OCI-LY1 (cell line): ENCODE data around the gene COL19A1.

Experiments used
- H2AFZ ChIP-seq: fragments of 200-600 bp; sonication (generic), shearing (Covaris generic); 2 replicates; pipeline ENCODE4 v1.6.0; 2014; ENCODE audit warnings: antibody characterized with exemption, mild to moderate bottlenecking, low read length
- H3F3A ChIP-seq: fragments of 200-600 bp; sonication (generic), shearing (Covaris generic); 2 replicates; pipeline ENCODE4 v1.6.0; 2014; ENCODE audit warnings: mild to moderate bottlenecking, antibody characterized with exemption, low read length, moderate library complexity; ENCODE audit not compliant: insufficient read depth
- H3K27ac ChIP-seq: fragments of 200-600 bp; sonication (generic); 2 replicates; pipeline ENCODE4 v1.5.1; 2014; ENCODE audit warnings: low read length, mixed run types, mild to moderate bottlenecking, low read depth; ENCODE audit not compliant: poor library complexity, severe bottlenecking
- H3K27me3 ChIP-seq: fragments of 200-600 bp; sonication (generic); 2 replicates; pipeline ENCODE4 v1.6.0; 2014; ENCODE audit warnings: antibody characterized with exemption, mild to moderate bottlenecking, low read length, moderate library complexity; ENCODE audit not compliant: insufficient read depth
- H3K36me3 ChIP-seq: fragments of 200-600 bp; sonication (generic); 2 replicates; pipeline ENCODE4 v1.6.1; 2014; ENCODE audit warnings: mild to moderate bottlenecking, antibody characterized with exemption, low read length, moderate library complexity, mixed read lengths; ENCODE audit not compliant: insufficient read depth
- H3K4me1 ChIP-seq: fragments of 200-600 bp; sonication (generic); 2 replicates; pipeline ENCODE4 v1.5.1; 2014; ENCODE audit warnings: mild to moderate bottlenecking, low read length, moderate library complexity; ENCODE audit not compliant: insufficient read depth, severe bottlenecking
- H3K4me2 ChIP-seq: fragments of 200-600 bp; sonication (generic), shearing (Covaris generic); 2 replicates; pipeline ENCODE4 v1.6.1; 2014; ENCODE audit warnings: low read length
- H3K4me3 ChIP-seq: fragments of 200-600 bp; sonication (generic); 2 replicates; pipeline ENCODE4 v1.5.1; 2014; ENCODE audit warnings: low read length, low read depth, mild to moderate bottlenecking, mixed read lengths; ENCODE audit not compliant: poor library complexity, severe bottlenecking
- H3K79me2 ChIP-seq: fragments of 200-600 bp; shearing (Covaris generic); 2 replicates; pipeline ENCODE4 v1.6.1; 2016; ENCODE audit warnings: mixed run types, low read length, mixed read lengths; ENCODE audit not compliant: insufficient read depth
- H3K9ac ChIP-seq: fragments of 200-600 bp; sonication (generic), shearing (Covaris generic); 2 replicates; pipeline ENCODE4 v1.6.1; 2014; ENCODE audit warnings: mild to moderate bottlenecking, low read length, mixed read lengths
- H3K9me2 ChIP-seq: fragments of 200-600 bp; sonication (generic), shearing (Covaris generic); 2 replicates; pipeline ENCODE4 v1.6.1; 2014; ENCODE audit warnings: low read depth, mild to moderate bottlenecking, low read length, mixed read lengths
- H3K9me3 ChIP-seq: fragments of 200-600 bp; shearing (Covaris generic); 2 replicates; pipeline ENCODE4 v1.6.1; 2014; ENCODE audit warnings: low read length, mixed read lengths
- H4K20me1 ChIP-seq: fragments of 200-600 bp; sonication (generic), shearing (Covaris generic); 2 replicates; pipeline ENCODE4 v1.6.0; 2016; ENCODE audit warnings: mild to moderate bottlenecking, low read length; ENCODE audit not compliant: insufficient read depth
- CTCF ChIP-seq: fragments of 200-600 bp; sonication (generic), shearing (Covaris generic); IDR thresholded peaks from 2 replicates; pipeline ENCODE4 v1.5.1; 2017; ENCODE audit warnings: mild to moderate bottlenecking, antibody characterized with exemption, low read length, moderate library complexity, mixed read lengths
- EZH2 ChIP-seq: fragments of 200-600 bp; sonication (generic), shearing (Covaris generic); IDR thresholded peaks from 2 replicates; pipeline ENCODE4 v1.8.0; 2017; ENCODE audit warnings: borderline replicate concordance, mixed run types, mild to moderate bottlenecking, antibody characterized with exemption, low read length, moderate library complexity, mixed read lengths

COL19A1 gene

DNA sequence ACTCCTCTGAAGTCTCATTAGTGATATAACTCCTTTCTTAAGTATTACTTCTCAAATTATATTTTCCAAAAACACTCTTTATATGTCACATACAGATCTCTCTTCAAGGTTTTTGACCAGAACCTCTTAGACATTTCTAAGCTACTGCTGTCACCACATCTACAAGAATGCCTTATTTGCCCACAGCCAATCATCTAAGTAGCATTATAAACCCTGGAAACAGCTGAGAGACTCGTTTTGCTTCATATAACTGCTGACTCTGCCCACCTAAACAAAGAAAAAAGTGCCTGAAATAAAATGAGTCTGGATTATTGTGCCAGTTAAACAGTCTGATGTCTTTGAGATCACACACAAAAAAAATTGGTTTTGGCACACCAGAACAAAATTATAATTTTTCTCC is 270.6 kb downstream of the COL19A1 start:
- H3K27ac ChIP-seq, result no peak overlapping the region
- no peak overlapping the region for H3K4me2 ChIP-seq
- H3K9me3 ChIP-seq, result no peaks in the 10 kb centered on the region
- H3K4me1 ChIP-seq, result no peaks in the 10 kb centered on the region
- H4K20me1 ChIP-seq, result no peaks in the 10 kb centered on the region
- no peaks in the 10 kb centered on the region for H3K27me3 ChIP-seq
- no peak for TF ChIP-seq EZH2
- TF ChIP-seq CTCF, result no peak
- H3K9ac ChIP-seq, result no peak overlapping the region
- no peaks in the 10 kb centered on the region for H3K36me3 ChIP-seq
- no peak overlapping the region for H3K4me3 ChIP-seq
- no peaks in the 10 kb centered on the region for H3F3A ChIP-seq
- no peaks in the 10 kb centered on the region for H3K9me2 ChIP-seq
- no peak overlapping the region for H2AFZ ChIP-seq
- no peaks in the 10 kb centered on the region for H3K79me2 ChIP-seq

DNA sequence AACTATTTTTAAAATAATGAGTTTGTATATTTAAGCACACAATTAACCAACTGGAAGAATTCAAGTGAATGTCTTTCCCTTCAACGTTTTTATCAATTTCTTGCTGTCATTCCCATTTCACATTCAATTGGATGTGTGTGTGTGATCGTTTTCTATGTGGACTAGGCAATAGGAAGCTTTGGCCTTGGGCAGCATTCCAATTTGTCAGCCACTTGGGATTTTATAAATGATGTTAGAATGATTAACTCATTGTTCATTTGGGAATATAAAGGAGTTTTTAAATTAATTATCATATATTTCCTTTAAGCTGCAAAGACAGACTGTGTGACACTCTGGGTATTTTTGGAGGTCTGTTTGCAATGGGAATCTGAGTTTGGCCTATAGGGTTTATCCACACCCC is 274.1 kb downstream of the COL19A1 start:
- Histone ChIP-seq H2AFZ (no peak overlapping the region), H3K9me3 (no peaks in the 10 kb centered on the region), H3K4me1 (no peaks in the 10 kb centered on the region), H3K79me2 (no peaks in the 10 kb centered on the region), H3K27me3 (no peaks in the 10 kb centered on the region), H3K4me2 (no peak overlapping the region), H3K9ac (no peak overlapping the region), H4K20me1 (no peaks in the 10 kb centered on the region), H3K27ac (no peak overlapping the region), H3K36me3 (no peaks in the 10 kb centered on the region), H3K9me2 (no peaks in the 10 kb centered on the region), H3F3A (no peaks in the 10 kb centered on the region), H3K4me3 (no peak overlapping the region)
- no peak for TF ChIP-seq EZH2
- TF ChIP-seq CTCF, result no peak

DNA sequence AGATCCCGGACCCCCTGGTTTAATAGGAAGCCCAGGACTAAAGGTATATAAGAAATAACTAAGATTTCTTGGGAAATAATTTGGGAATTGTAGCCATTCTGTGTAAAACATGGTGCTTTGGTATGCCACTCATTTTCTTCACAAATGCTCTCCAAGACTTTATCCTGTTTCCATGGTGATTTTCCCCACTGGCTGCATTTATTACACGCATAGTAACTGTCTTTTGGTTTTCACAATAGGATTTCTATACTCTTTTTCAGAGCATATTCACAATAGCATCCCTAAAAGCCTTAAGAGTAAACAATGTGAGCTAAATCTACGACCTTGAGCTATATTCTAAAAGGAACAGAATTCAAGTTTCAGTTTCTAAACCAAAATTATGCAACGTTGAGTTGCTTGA is 275.7 kb downstream of the COL19A1 start:
- Histone ChIP-seq H3K4me2 (no peak overlapping the region), H3K27ac (no peak overlapping the region), H3K9me2 (no peaks in the 10 kb centered on the region), H3K79me2 (no peaks in the 10 kb centered on the region), H3K9ac (no peak overlapping the region), H3K4me3 (no peak overlapping the region), H3K4me1 (no peaks in the 10 kb centered on the region), H4K20me1 (no peaks in the 10 kb centered on the region), H3K36me3 (no peaks in the 10 kb centered on the region), H2AFZ (no peak overlapping the region), H3K27me3 (no peaks in the 10 kb centered on the region), H3F3A (no peaks in the 10 kb centered on the region), H3K9me3 (no peaks in the 10 kb centered on the region)
- no peak for TF ChIP-seq EZH2
- TF ChIP-seq CTCF, result no peak
